ENCODE data around the gene UGT1A9. TPM values are rescaled to one million over a fixed set of nuclear protein-coding genes. Genes with fewer than 3 reads are reported as not detected.

Gene UGT1A9
- total and polyA plus RNA-seq, 10 of the 15 experiments (the other 5 are each of a cell fraction or from before 2014, with no cell fraction given), result 0.07 TPM; not detected in 9

GRCh38 chr2:233803994-233804393 is 132.3 kb downstream of the UGT1A9 start:
- no peak for ATAC-seq
- H4K20me1 ChIP-seq (ENCODE audit: control insufficient read depth, insufficient read depth), result no peaks in the 10 kb centered on the region
- RAD21 ChIA-PET (ENCODE audit: unreplicated experiment), result no interaction called here
- no peaks in the 10 kb centered on the region; a peak in 2 of 4 replicates for H3K27me3 ChIP-seq (replicated peaks in 1 of 2; ENCODE audit: control insufficient read depth in 2 of 2, insufficient read depth in 2 of 2, low read length in 1 of 2)
- no TSS peak for BruUV-seq (replicated peaks)
- no peak for DNase-seq (ENCODE audit: low read depth, low spot score)
- no peaks in the 10 kb centered on the region for H3K79me2 ChIP-seq (ENCODE audit: control insufficient read depth, insufficient read depth, low read length)
- no peak for FAIRE-seq
- intact Hi-C loops (cut with micrococcal nuclease; ENCODE audit: unreplicated experiment), result no loop called here
- no peaks in the 10 kb centered on the region for H3K9me3 ChIP-seq (replicated peaks; ENCODE audit: control insufficient read depth, insufficient read depth, low read length)
- no peak overlapping the region for H3K4me2 ChIP-seq (ENCODE audit: control insufficient read depth, insufficient read depth)
- no peaks in the 10 kb centered on the region for H3K36me3 ChIP-seq (ENCODE audit: control insufficient read depth in 2 of 2, insufficient read depth in 2 of 2, low read length in 1 of 2)
- 49% methylated on average over 8 of the region's 8 CpGs for WGBS (ENCODE audit: insufficient coverage, insufficient replicate concordance, low lambda C conversion rate, missing lambda C conversion rate)
- in situ Hi-C loops (cut with MboI), result no loop called here
- no peak overlapping the region for H3K27ac ChIP-seq (ENCODE audit: control insufficient read depth, insufficient read depth)
- no peak overlapping the region for H3K9ac ChIP-seq (ENCODE audit: control insufficient read depth, insufficient read depth, low read length)
- TF ChIP-seq SREBF2 (IDR thresholded peaks at IDR 0.05; ENCODE audit: low read length) (no peak), STAT3 (IDR thresholded peaks at IDR 0.05; ENCODE audit: low read depth, low read length) (no peak), RELB (IDR thresholded peaks at IDR 0.05; ENCODE audit: low read depth) (no peak), GATAD2B (conservative IDR thresholded peaks at IDR 0.05; ENCODE audit: low read depth) (no peak), WRNIP1 (IDR thresholded peaks at IDR 0.05; ENCODE audit: borderline replicate concordance, low read depth, low read length) (no peak), ETV6 (conservative IDR thresholded peaks at IDR 0.05 in 1 of 2, IDR thresholded peaks at IDR 0.05 in 1 of 2; ENCODE audit: borderline replicate concordance in 1 of 2, low read depth in 1 of 2) (no peak), ZBTB40 (IDR thresholded peaks at IDR 0.05; ENCODE audit: borderline replicate concordance) (no peak), NKRF (conservative IDR thresholded peaks at IDR 0.05) (no peak), SUZ12 (IDR thresholded peaks at IDR 0.05; ENCODE audit: unreplicated experiment) (no peak), HDAC6 (IDR thresholded peaks at IDR 0.05; ENCODE audit: unreplicated experiment) (no peak), IRF3 (IDR thresholded peaks at IDR 0.05) (no peak), RCOR1 (conservative IDR thresholded peaks at IDR 0.05; ENCODE audit: low read depth, low read length) (no peak)
- SMC1A ChIA-PET (ENCODE audit: uncharacterized antibody, unreplicated experiment), result no interaction called here
- H3K4me1 ChIP-seq (ENCODE audit: control insufficient read depth, insufficient read depth, low read length), result no peaks in the 10 kb centered on the region
- H2AFZ ChIP-seq (ENCODE audit: control insufficient read depth, low read depth, low read length), result no peak overlapping the region
- H3K4me3 ChIP-seq, result no peak overlapping the region
- POLR2A ChIA-PET, result no interaction called here
- CTCF ChIA-PET, result no interaction called here
